HCT116 (cell line): ENCODE results near the gene PSMA3. TPM values are rescaled to one million over a fixed set of nuclear protein-coding genes. Genes with fewer than 3 reads are reported as not detected.

Experiments
- ATAC-seq: fragments of 200-7000 bp; cut with Tn5 transposase; 2 replicates; pipeline ENCODE4 v1.9.1; 2020; ENCODE audit warnings: mild to moderate bottlenecking, moderate library complexity
- BruUV-seq: library from RNA; stranded (reverse); fragments of 400-500 nt; replicated peaks from 2 replicates; lab custom pipeline; 2021; lab: Mats Ljungman, UMichigan
- CTCF ChIA-PET: fragments of 300-600 bp; sonication (Branson Sonifier 250); formaldehyde crosslinking; loops from one replicate; lab custom pipeline; 2021; ENCODE audit warnings: antibody characterized with exemption; lab: Charles Lee
- POLR2A ChIA-PET: fragments of 300-600, 350-600 bp; sonication (Branson Sonifier 250); formaldehyde crosslinking; loops from one replicate; lab custom pipeline; 2021; ENCODE audit warnings: antibody characterized with exemption; lab: Charles Lee
- RAD21 ChIA-PET, 2 experiments: fragments of 300-600 bp; sonication (Branson Sonifier 250); formaldehyde crosslinking; loops; one replicate each; lab custom pipeline; 2023; ENCODE audit warnings: low total read pairs in 2 of 2; ENCODE audit not compliant: uncharacterized antibody in 2 of 2, unreplicated experiment in 2 of 2, low non-redundant PET in 1 of 2; lab: Charles Lee
- DNase-seq: peaks from one replicate; pipeline ENCODE4 v3.0.0-alpha.2; 2010; ENCODE audit warnings: low read depth, low spot score
- H2AFZ ChIP-seq: fragments of 200-600 bp; shearing (Covaris generic), sonication (generic); 2 replicates; pipeline ENCODE4 v1.6.1; 2017; ENCODE audit warnings: low read depth, mixed run types, mixed read lengths, antibody characterized with exemption, low read length; ENCODE audit not compliant: poor library complexity, severe bottlenecking
- H3K27ac ChIP-seq: 2 replicates; pipeline ENCODE4 v1.5.1; 2012; ENCODE audit warnings: low read depth, low read length
- H3K27me3 ChIP-seq: fragments of 200-600 bp; sonication (generic); 2 replicates; pipeline ENCODE4 v1.6.1; 2016; ENCODE audit warnings: mixed run types, low read length, mixed read lengths; ENCODE audit not compliant: insufficient read depth
- H3K36me3 ChIP-seq, 2 experiments: fragments of 200-500 bp in 1 of 2; fragments of 200-600 bp in 1 of 2; sonication (Bioruptor generic) in 1 of 2; sonication (generic) in 1 of 2; 2 replicates each; pipeline versions ENCODE4 v1.5.1 to v1.6.1; 2014 to 2016; ENCODE audit warnings: low read length in 2 of 2, inconsistent platforms in 1 of 2, mixed read lengths in 1 of 2, mixed run types in 1 of 2; ENCODE audit not compliant: insufficient read depth in 2 of 2, control insufficient read depth in 1 of 2
- H3K4me1 ChIP-seq, 2 experiments: fragments of 200-600 bp in 1 of 2; sonication (generic) in 1 of 2; 2 replicates each; pipeline versions ENCODE4 v1.5.1 to v1.6.1; 2012 to 2017; ENCODE audit warnings: low read length in 2 of 2, inconsistent platforms in 1 of 2, mild to moderate bottlenecking in 1 of 2, mixed read lengths in 1 of 2, mixed run types in 1 of 2, moderate library complexity in 1 of 2; ENCODE audit not compliant: insufficient read depth in 2 of 2, control insufficient read depth in 1 of 2
- H3K4me2 ChIP-seq: fragments of 200-600 bp; sonication (generic); 2 replicates; pipeline ENCODE4 v1.6.1; 2017; ENCODE audit warnings: mixed run types, low read length, mixed read lengths
- H3K4me3 ChIP-seq, 2 experiments: fragments of 200-600 bp in 1 of 2; sonication (generic) in 1 of 2; replicated peaks in 1 of 2; 2 replicates each; pipeline ENCODE4 v1.5.1; 2011 to 2016; ENCODE audit warnings: low read length in 2 of 2, control low read depth in 1 of 2, low read depth in 1 of 2, mild to moderate bottlenecking in 1 of 2, mixed read lengths in 1 of 2, mixed run types in 1 of 2
- H3K79me2 ChIP-seq: fragments of 200-600 bp; sonication (generic); 2 replicates; pipeline ENCODE4 v1.6.1; 2017; ENCODE audit warnings: mild to moderate bottlenecking, mixed run types, low read length, moderate library complexity, mixed read lengths; ENCODE audit not compliant: insufficient read depth
- H3K9ac ChIP-seq: fragments of 200-600 bp; sonication (generic); 2 replicates; pipeline ENCODE4 v1.6.1; 2016; ENCODE audit warnings: low read length, mixed read lengths
- H3K9me2 ChIP-seq: fragments of 200-600 bp; sonication (generic), shearing (Covaris generic); 2 replicates; pipeline ENCODE4 v1.6.1; 2017; ENCODE audit warnings: mixed run types, mild to moderate bottlenecking, moderate library complexity; ENCODE audit not compliant: insufficient read depth
- H3K9me3 ChIP-seq, 2 experiments: fragments of 200-500 bp in 1 of 2; fragments of 200-600 bp in 1 of 2; sonication (Bioruptor generic) in 1 of 2; sonication (generic) in 1 of 2; 2 replicates each; pipeline ENCODE4 v1.6.1; 2014 to 2017; ENCODE audit warnings: low read length in 2 of 2, mixed read lengths in 2 of 2, inconsistent platforms in 1 of 2, low read depth in 1 of 2, mild to moderate bottlenecking in 1 of 2, mixed run types in 1 of 2, moderate library complexity in 1 of 2; ENCODE audit not compliant: control insufficient read depth in 1 of 2, insufficient read depth in 1 of 2
- H4K20me1 ChIP-seq: fragments of 200-600 bp; sonication (generic), shearing (Covaris generic); 2 replicates; pipeline ENCODE4 v1.6.1; 2017; ENCODE audit warnings: mixed run types, mild to moderate bottlenecking, moderate library complexity; ENCODE audit not compliant: insufficient read depth
- CBX3 ChIP-seq: IDR thresholded peaks from 2 replicates; pipeline ENCODE4 v1.6.1; 2012; ENCODE audit warnings: low read depth
- EGR1 ChIP-seq: IDR thresholded peaks from 2 replicates; pipeline ENCODE4 v1.6.1; 2012; ENCODE audit warnings: low read depth
- ELF1 ChIP-seq: IDR thresholded peaks from 2 replicates; pipeline ENCODE4 v1.6.1; 2012; ENCODE audit warnings: low read depth, borderline replicate concordance
- EZH2 ChIP-seq: fragments of 200-600 bp; sonication (generic); IDR thresholded peaks from 2 replicates; pipeline ENCODE4 v1.6.1; 2017; ENCODE audit warnings: antibody characterized with exemption, mixed run types
- EZH2phosphoT487 ChIP-seq: fragments of 200-600 bp; IDR thresholded peaks from 2 replicates; pipeline ENCODE4 v1.6.1; 2018; ENCODE audit warnings: antibody characterized with exemption, borderline replicate concordance
- POLR2A ChIP-seq: IDR thresholded peaks from 2 replicates; pipeline ENCODE4 v1.7.0; 2011; ENCODE audit warnings: borderline replicate concordance; ENCODE audit not compliant: insufficient read depth, insufficient read length; ENCODE audit errors: extremely low read depth
- POLR2AphosphoS5 ChIP-seq: IDR thresholded peaks from 2 replicates; pipeline ENCODE4 v1.6.1; 2011; ENCODE audit warnings: mild to moderate bottlenecking, low read depth, low read length, moderate library complexity
- RAD21 ChIP-seq: IDR thresholded peaks from 2 replicates; pipeline ENCODE4 v1.6.1; 2012; ENCODE audit warnings: low read depth, mild to moderate bottlenecking
- SIN3A ChIP-seq: IDR thresholded peaks from 2 replicates; pipeline ENCODE4 v1.6.1; 2012; ENCODE audit warnings: low read depth
- SP1 ChIP-seq: IDR thresholded peaks from 2 replicates; pipeline ENCODE4 v1.6.1; 2012; ENCODE audit warnings: low read depth
- SRF ChIP-seq: IDR thresholded peaks from 2 replicates; pipeline ENCODE4 v1.6.1; 2012; ENCODE audit warnings: low read depth
- TCF7L2 ChIP-seq: IDR thresholded peaks from 2 replicates; pipeline ENCODE4 v1.7.0; 2011; ENCODE audit warnings: borderline replicate concordance, inconsistent platforms; ENCODE audit not compliant: insufficient read depth, insufficient read length; ENCODE audit errors: extremely low read depth
- YY1 ChIP-seq: IDR thresholded peaks from 2 replicates; pipeline ENCODE4 v1.6.1; 2011; ENCODE audit warnings: low read length, low read depth, moderate library complexity, mild to moderate bottlenecking; ENCODE audit not compliant: insufficient replicate concordance; ENCODE audit errors: extremely low read depth
- ZNF274 ChIP-seq: fragments of 200-500 bp; sonication (Bioruptor generic); IDR thresholded peaks from 2 replicates; pipeline ENCODE4 v1.6.1; 2014; ENCODE audit warnings: mild to moderate bottlenecking, low read depth, low read length, inconsistent platforms
- intact Hi-C: fragments of 100-400 bp; cut with micrococcal nuclease; formaldehyde crosslinking; loops from 2 replicates; pipeline ENCODE4 v1.10.0; 2022
- total RNA-seq: library from RNA; stranded (reverse); gene quantifications from one replicate; pipeline ENCODE4 v1.2.1, GENCODE V29; 2021; ENCODE audit not compliant: unreplicated experiment
- TF ChIP-seq, protein P1 (sequence below): IDR thresholded peaks from 2 replicates; pipeline ENCODE4 v1.6.1; 2012
- TF ChIP-seq, protein P2 (sequence below): IDR thresholded peaks from 2 replicates; pipeline ENCODE4 v1.6.1; 2012; ENCODE audit warnings: low read depth

PSMA3 gene
- total RNA-seq, 1 experiment from 2014 or later, result 267 TPM

DNA sequence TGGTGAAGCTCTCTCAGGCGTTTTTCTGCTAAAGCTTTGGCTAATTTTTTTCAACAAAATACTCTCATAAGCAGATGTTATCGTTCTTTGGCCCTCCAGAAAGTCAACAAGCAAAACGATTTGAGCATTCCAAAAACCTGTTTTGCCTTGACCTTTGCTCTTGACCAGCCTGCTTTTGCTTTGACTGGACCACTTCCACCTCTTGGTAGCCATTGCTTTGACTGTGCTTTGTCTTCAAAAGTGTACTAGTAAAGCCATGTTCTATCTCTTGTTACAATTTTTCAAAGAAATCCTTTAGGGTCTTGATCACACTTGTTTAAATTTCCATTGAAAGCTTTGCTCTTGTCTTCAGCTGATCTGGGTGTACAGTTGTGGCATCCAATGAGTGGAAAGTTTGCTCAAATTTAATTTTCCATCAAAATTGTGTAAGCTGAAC, 43.0 kb downstream of the PSMA3 start:
- no peak for DNase-seq
- BruUV-seq, result no TSS peak
- ChIA-PET RAD21 (no interaction called here), POLR2A (interaction anchor here (0.8 kb wide), 1 partner anchor 10 kb away, joined by 3 read pairs; no protein-coding TSS in a partner anchor), CTCF (no interaction called here)
- no peak for ATAC-seq
- no peak overlapping the region for H3K4me3 ChIP-seq
- peaks cover 96% of the 10 kb centered on the region for H3K79me2 ChIP-seq
- TF ChIP-seq, protein P1, sequence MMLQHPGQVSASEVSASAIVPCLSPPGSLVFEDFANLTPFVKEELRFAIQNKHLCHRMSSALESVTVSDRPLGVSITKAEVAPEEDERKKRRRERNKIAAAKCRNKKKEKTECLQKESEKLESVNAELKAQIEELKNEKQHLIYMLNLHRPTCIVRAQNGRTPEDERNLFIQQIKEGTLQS, result no peak
- TF ChIP-seq TCF7L2, result no peak
- TF ChIP-seq EGR1, result no peak
- TF ChIP-seq CBX3, result no peak
- TF ChIP-seq SRF, result no peak
- no peak for TF ChIP-seq SP1
- TF ChIP-seq ZNF274, result no peak
- TF ChIP-seq, protein P2, sequence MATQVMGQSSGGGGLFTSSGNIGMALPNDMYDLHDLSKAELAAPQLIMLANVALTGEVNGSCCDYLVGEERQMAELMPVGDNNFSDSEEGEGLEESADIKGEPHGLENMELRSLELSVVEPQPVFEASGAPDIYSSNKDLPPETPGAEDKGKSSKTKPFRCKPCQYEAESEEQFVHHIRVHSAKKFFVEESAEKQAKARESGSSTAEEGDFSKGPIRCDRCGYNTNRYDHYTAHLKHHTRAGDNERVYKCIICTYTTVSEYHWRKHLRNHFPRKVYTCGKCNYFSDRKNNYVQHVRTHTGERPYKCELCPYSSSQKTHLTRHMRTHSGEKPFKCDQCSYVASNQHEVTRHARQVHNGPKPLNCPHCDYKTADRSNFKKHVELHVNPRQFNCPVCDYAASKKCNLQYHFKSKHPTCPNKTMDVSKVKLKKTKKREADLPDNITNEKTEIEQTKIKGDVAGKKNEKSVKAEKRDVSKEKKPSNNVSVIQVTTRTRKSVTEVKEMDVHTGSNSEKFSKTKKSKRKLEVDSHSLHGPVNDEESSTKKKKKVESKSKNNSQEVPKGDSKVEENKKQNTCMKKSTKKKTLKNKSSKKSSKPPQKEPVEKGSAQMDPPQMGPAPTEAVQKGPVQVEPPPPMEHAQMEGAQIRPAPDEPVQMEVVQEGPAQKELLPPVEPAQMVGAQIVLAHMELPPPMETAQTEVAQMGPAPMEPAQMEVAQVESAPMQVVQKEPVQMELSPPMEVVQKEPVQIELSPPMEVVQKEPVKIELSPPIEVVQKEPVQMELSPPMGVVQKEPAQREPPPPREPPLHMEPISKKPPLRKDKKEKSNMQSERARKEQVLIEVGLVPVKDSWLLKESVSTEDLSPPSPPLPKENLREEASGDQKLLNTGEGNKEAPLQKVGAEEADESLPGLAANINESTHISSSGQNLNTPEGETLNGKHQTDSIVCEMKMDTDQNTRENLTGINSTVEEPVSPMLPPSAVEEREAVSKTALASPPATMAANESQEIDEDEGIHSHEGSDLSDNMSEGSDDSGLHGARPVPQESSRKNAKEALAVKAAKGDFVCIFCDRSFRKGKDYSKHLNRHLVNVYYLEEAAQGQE, result no peak
- no peak for TF ChIP-seq RAD21
- no peak for TF ChIP-seq POLR2AphosphoS5
- no peak for TF ChIP-seq EZH2
- no peak for TF ChIP-seq ELF1
- no peak for TF ChIP-seq EZH2phosphoT487
- TF ChIP-seq YY1, result no peak
- TF ChIP-seq POLR2A, result no peak
- TF ChIP-seq SIN3A, result no peak
- no peak overlapping the region for H3K27ac ChIP-seq
- intact Hi-C loops, result no loop called here
- no peaks in the 10 kb centered on the region; the same call in 1 of the 2 replicates for H4K20me1 ChIP-seq
- no peak overlapping the region for H2AFZ ChIP-seq
- H3K9me3 ChIP-seq, result no peaks in the 10 kb centered on the region
- H3K4me1 ChIP-seq, result no peaks in the 10 kb centered on the region
- no peak overlapping the region for H3K9ac ChIP-seq
- peaks cover 35 to 42% of the 10 kb centered on the region in 2 experiments for H3K36me3 ChIP-seq
- no peak overlapping the region for H3K4me2 ChIP-seq
- no peaks in the 10 kb centered on the region for H3K27me3 ChIP-seq
- no peaks in the 10 kb centered on the region for H3K9me2 ChIP-seq
